ENCODE results near the gene RTEL1. TPM values are rescaled to one million over a fixed set of nuclear protein-coding genes. Genes with fewer than 3 reads are reported as not detected.

The RTEL1 gene
- polyA plus RNA-seq, 1 donor from 2014 or later, result 29.2 TPM

- no peak for TF ChIP-seq EZH2 (IDR thresholded peaks at IDR 0.05; ENCODE audit: borderline replicate concordance, insufficient read depth, low read length, poor library complexity, severe bottlenecking)
- no peak for TF ChIP-seq CTCF (IDR thresholded peaks at IDR 0.05; ENCODE audit: poor library complexity, severe bottlenecking)
- TF ChIP-seq REST (IDR thresholded peaks at IDR 0.05; ENCODE audit: borderline replicate concordance), result no peak
- no peak for TF ChIP-seq SMC3 (conservative IDR thresholded peaks at IDR 0.05; ENCODE audit: poor library complexity)
- TF ChIP-seq MXI1 (conservative IDR thresholded peaks at IDR 0.05; ENCODE audit: poor library complexity, severe bottlenecking), result no peak
- no peak for TF ChIP-seq EP300 (conservative IDR thresholded peaks at IDR 0.05; ENCODE audit: poor library complexity, severe bottlenecking)
- TF ChIP-seq RAD21 (conservative IDR thresholded peaks at IDR 0.05), result no peak
- no peak for TF ChIP-seq POLR2AphosphoS5 (IDR thresholded peaks at IDR 0.05)
- TF ChIP-seq TAF1 (IDR thresholded peaks at IDR 0.05; ENCODE audit: low read depth), result no peak
- no peaks in the 10 kb centered on the region for H3K9me2 ChIP-seq (ENCODE audit: insufficient read depth, low read length)
- H4K20me1 ChIP-seq (ENCODE audit: insufficient read depth), result no peaks in the 10 kb centered on the region
- H3K9me3 ChIP-seq (ENCODE audit: low read length), result no peaks in the 10 kb centered on the region
- no peaks in the 10 kb centered on the region for H3K36me3 ChIP-seq (ENCODE audit: insufficient read depth, low read length)
- no peak overlapping the region for H3K9ac ChIP-seq (ENCODE audit: low read length)
- H2AFZ ChIP-seq (ENCODE audit: low read depth, low read length), result no peak overlapping the region
- H3K27ac ChIP-seq (ENCODE audit: low read length), result no peak overlapping the region
- H3K4me2 ChIP-seq (ENCODE audit: low read length), result no peak overlapping the region
- no peaks in the 10 kb centered on the region for H3K27me3 ChIP-seq (ENCODE audit: insufficient read depth, low read depth, low read length)
- no peak overlapping the region for H3K4me3 ChIP-seq (ENCODE audit: low read length)
- H3F3A ChIP-seq (ENCODE audit: insufficient read depth, low read length, poor library complexity, severe bottlenecking), result no peaks in the 10 kb centered on the region
- no peaks in the 10 kb centered on the region for H3K79me2 ChIP-seq (replicated peaks; ENCODE audit: insufficient read depth, low read length)
Observed at GRCh38 chr20:63678667-63679465, 20.8 kb downstream of the RTEL1 start.

GRCh38 chr20:63679799-63680305 is 21.7 kb downstream of the RTEL1 start:
- H3K9me2 ChIP-seq (ENCODE audit: insufficient read depth, low read length), result no peaks in the 10 kb centered on the region
- H3K27me3 ChIP-seq (ENCODE audit: insufficient read depth, low read depth, low read length), result no peaks in the 10 kb centered on the region
- H3K79me2 ChIP-seq (replicated peaks; ENCODE audit: insufficient read depth, low read length), result no peaks in the 10 kb centered on the region
- no peaks in the 10 kb centered on the region for H3K9me3 ChIP-seq (ENCODE audit: low read length)
- no peak overlapping the region for H3K27ac ChIP-seq (ENCODE audit: low read length)
- H3K9ac ChIP-seq (ENCODE audit: low read length), result no peak overlapping the region
- H3K4me3 ChIP-seq (ENCODE audit: low read length), result no peak overlapping the region
- TF ChIP-seq MXI1 (conservative IDR thresholded peaks at IDR 0.05; ENCODE audit: poor library complexity, severe bottlenecking), result no peak
- TF ChIP-seq EZH2 (IDR thresholded peaks at IDR 0.05; ENCODE audit: borderline replicate concordance, insufficient read depth, low read length, poor library complexity, severe bottlenecking), result no peak
- TF ChIP-seq CTCF (IDR thresholded peaks at IDR 0.05; ENCODE audit: poor library complexity, severe bottlenecking), result no peak
- no peak for TF ChIP-seq SMC3 (conservative IDR thresholded peaks at IDR 0.05; ENCODE audit: poor library complexity)
- TF ChIP-seq POLR2AphosphoS5 (IDR thresholded peaks at IDR 0.05), result no peak
- no peak for TF ChIP-seq REST (IDR thresholded peaks at IDR 0.05; ENCODE audit: borderline replicate concordance)
- TF ChIP-seq EP300 (conservative IDR thresholded peaks at IDR 0.05; ENCODE audit: poor library complexity, severe bottlenecking), result no peak
- no peak for TF ChIP-seq RAD21 (conservative IDR thresholded peaks at IDR 0.05)
- TF ChIP-seq TAF1 (IDR thresholded peaks at IDR 0.05; ENCODE audit: low read depth), result no peak
- no peak overlapping the region for H3K4me2 ChIP-seq (ENCODE audit: low read length)
- H4K20me1 ChIP-seq (ENCODE audit: insufficient read depth), result no peaks in the 10 kb centered on the region
- H2AFZ ChIP-seq (ENCODE audit: low read depth, low read length), result no peak overlapping the region
- no peaks in the 10 kb centered on the region for H3F3A ChIP-seq (ENCODE audit: insufficient read depth, low read length, poor library complexity, severe bottlenecking)
- no peaks in the 10 kb centered on the region for H3K36me3 ChIP-seq (ENCODE audit: insufficient read depth, low read length)
